Stimulated activated CD4-positive, alpha-beta T cell treated with anti-CD3 and anti-CD28 coated beads, Interleukin-4, amount 100 ng/mL, for 1 hour (primary cell): ENCODE measurements around the gene DIAPH2.
"Not testable (repeated sequence)": the region's sequence is repeated elsewhere in the genome, so short reads cannot be mapped to it uniquely, and the experiment has no call there.

ENCODE experiments used
- DNase-seq: peaks from one replicate; pipeline ENCODE4 v3.0.0-alpha.2; 2020

The DIAPH2 gene

DNA sequence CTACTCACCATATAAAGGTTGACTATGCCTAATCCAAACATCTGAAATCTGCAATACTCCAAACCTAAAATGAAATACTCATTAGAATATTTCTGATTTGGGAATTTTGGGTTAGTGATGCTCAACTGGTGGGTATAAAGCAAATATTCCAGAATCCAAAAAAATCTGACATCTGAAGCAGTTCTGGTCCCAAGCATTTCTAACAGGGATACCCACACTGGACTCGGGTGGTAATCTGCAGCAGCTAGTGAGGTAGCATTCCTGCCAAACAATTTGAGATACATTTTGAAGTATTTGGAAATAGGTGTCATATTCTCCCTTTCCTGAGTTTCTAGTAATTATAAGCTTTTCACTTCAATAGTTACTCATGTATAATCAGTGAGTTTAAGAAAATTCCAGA is 149.5 kb downstream of the DIAPH2 start:
- no peak for DNase-seq

GRCh38 chrX:96835660-96836289 is 151.1 kb downstream of the DIAPH2 start:
- DNase-seq = no peak

GRCh38 chrX:96837808-96838207 is 153.2 kb downstream of the DIAPH2 start:
- no peak for DNase-seq

GRCh38 chrX:96838537-96838936 is 153.9 kb downstream of the DIAPH2 start:
- no peak for DNase-seq

- no peak for DNase-seq
Measured at GRCh38 chrX:96841325-96841724, 156.7 kb downstream of the DIAPH2 start.

GRCh38 chrX:96841866-96842265 is 157.2 kb downstream of the DIAPH2 start:
- DNase-seq = not testable (repeated sequence)

GRCh38 chrX:96843566-96843965 is 158.9 kb downstream of the DIAPH2 start:
- DNase-seq = no peak

- no peak for DNase-seq
Measured at GRCh38 chrX:96846841-96847240, 162.2 kb downstream of the DIAPH2 start.

DNA sequence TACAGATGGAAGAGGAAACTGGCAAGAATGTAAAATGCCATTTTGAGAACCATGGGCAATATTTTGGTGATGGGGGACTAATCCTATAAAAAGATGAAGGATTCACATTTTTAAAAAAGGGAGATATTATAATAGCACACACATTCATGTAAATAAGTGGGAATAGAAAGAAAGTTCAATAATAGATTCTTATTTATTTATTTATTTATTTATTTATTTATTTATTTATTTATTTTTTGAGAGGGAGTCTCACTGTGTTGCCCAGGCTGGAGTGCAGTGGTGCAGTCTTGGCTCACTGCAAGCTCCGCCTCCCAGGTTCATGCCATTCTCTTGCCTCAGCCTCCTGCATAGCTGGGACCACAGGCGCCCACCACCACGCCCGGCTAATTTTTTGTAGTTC is 174.8 kb downstream of the DIAPH2 start:
- DNase-seq = not testable (repeated sequence)

DNA sequence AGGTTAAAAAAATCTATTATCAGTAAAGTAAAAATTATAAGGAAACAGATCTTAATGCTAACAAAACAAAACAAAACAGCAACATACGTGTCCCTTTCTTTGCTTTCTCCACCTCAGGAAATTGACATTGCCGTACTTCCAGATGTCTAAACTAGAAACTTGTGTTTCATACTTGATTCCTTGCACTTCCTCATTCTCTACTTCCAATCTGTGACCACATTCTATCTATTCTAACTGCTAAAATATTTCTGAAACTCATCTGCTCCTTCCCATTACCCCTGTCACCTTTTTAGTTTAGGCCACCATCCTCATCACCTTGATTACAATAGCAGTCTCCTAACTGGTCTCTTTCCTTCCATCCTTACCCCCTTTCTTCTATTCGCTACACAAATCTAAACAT is 176.6 kb downstream of the DIAPH2 start:
- no peak for DNase-seq

- DNase-seq = no peak
Measured at GRCh38 chrX:96861661-96862060, 177.0 kb downstream of the DIAPH2 start.

GRCh38 chrX:96883608-96884007 is 199.0 kb downstream of the DIAPH2 start, which contains the start of gene RPA4:
Gene RPA4, plus strand, starts transcription at chrX:96883908. Its CDS starts 403 bp downstream, at chrX:96884311.
- no peak for DNase-seq

DNA sequence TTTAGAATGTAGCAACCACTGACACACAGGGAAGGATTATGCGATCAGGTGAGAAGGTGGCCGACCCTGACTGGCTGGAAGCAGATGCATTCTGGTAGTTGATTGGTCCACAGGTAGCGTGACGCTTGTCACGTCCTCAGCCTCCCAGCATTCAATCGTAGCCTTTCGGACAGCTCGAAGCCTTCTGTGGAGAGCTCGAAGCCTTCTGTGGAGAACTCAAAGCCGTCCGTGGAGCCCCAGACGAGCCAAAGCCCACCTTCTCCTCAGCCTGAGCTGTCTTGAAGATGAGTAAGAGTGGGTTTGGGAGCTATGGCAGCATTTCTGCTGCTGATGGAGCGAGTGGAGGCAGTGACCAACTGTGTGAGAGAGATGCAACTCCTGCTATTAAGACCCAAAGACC is 199.4 kb downstream of the DIAPH2 start:
- DNase-seq = no peak

DNA sequence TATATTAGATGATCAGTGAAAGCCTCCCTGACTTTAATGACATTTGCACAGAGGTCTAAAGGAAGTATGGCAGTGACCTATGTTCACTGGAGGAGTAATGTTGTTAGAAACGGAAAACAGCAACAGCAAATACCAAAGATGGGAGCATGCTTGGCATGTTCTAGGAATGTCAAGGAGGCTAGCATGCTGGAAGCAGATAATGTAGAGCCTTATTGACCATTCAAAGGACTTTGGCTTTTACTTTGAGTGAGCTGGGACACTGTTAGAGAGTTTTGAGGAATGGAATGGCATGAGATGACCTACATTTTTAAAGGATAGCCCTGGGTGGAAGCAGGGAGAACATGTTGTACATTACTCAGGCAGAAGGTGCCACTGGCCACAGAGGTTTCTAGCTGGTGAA is 205.1 kb downstream of the DIAPH2 start:
- DNase-seq = no peak

- DNase-seq = no peak
Measured at GRCh38 chrX:96906741-96907140, 222.1 kb downstream of the DIAPH2 start.

GRCh38 chrX:96907516-96908272 is 223.1 kb downstream of the DIAPH2 start:
- DNase-seq = no peak

- DNase-seq = no peak
Measured at GRCh38 chrX:96909291-96909690, 224.6 kb downstream of the DIAPH2 start.

DNA sequence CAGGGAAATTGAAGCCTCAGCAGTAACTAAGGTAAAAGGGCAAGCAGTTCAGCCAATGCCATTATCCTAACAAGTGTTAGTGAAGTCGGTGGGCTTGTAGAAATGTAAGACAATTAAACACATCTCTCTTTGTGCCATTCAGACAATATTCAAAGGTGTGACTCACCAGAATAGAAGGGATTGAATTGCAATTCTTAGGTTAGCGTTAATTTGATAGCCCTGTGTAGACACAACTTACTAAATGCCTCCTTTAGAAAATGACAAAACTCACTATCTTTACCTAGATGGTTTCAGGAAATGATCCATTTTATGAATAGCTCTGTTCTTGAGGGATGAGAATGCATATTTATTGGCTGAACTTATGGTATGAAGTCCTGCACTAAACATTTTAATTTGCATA is 234.2 kb downstream of the DIAPH2 start:
- no peak for DNase-seq

GRCh38 chrX:96919672-96920071 is 235.0 kb downstream of the DIAPH2 start:
- DNase-seq = no peak

- DNase-seq = no peak
Measured at GRCh38 chrX:96924581-96924980, 239.9 kb downstream of the DIAPH2 start.

GRCh38 chrX:96929036-96929435 is 244.4 kb downstream of the DIAPH2 start:
- DNase-seq = no peak

- no peak for DNase-seq
Measured at GRCh38 chrX:96957718-96958117, 273.1 kb downstream of the DIAPH2 start.

GRCh38 chrX:96971812-96972211 is 287.2 kb downstream of the DIAPH2 start:
- no peak for DNase-seq

DNA sequence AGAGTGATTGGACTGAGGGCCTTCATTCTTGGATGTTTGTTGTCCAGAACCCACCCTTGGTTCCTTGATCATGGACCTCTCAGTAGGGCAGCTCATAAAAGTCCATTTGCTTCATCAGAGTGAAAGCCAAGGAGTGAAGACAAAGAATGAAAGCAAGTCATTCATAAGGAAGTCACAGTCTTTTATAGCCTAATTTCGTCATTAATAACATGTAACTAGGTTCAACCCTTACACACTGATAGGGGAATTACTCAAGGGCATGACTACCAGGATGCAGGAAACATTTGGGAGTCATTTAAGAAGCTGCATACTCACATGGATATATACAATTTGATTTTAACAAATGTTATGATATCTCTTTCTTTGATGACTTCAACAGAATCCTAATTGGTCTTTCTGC is 294.3 kb downstream of the DIAPH2 start:
- no peak for DNase-seq

DNA sequence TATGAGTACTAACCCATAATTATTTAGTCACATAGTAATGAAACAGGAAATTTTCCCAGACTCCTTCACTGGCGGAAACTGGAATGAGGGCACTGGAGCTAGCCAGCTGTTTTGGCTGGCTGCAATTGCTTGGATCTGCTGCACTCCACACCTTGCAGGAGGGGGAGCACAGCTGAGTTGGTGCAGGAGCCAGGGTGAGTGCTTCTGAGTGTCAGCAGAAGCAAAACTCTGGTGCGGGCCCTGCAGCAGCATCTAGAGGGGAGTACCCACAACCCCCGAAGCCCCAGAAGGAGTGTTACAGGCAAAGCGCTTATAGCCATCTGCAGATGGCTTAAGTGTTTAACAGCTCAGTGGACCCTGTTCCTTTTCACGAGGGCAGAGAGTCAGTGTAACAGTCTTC is 295.1 kb downstream of the DIAPH2 start:
- no peak for DNase-seq
